ENCODE data around the gene FAHD2A. TPM values are rescaled to one million over a fixed set of nuclear protein-coding genes. Genes with fewer than 3 reads are reported as not detected.
"Not testable (repeated sequence)": the region's sequence is repeated elsewhere in the genome, so short reads cannot be mapped to it uniquely, and the experiment has no call there.

The FAHD2A gene
- total RNA-seq, 3 donors from 2014 or later: 19.3 to 50.1 (median 24.3) TPM

- H3K4me3 ChIP-seq; H3K27ac ChIP-seq; H3K4me1 ChIP-seq; H3K9me3 ChIP-seq; H3K27me3 ChIP-seq; intact Hi-C loops (cut with DNase I; ENCODE audit: low total_unique reads); DNase-seq (ENCODE audit: low spot score in 2 of 2); H3K36me3 ChIP-seq: not testable (repeated sequence)
Observed at GRCh38 chr2:95427196-95427867, 24.8 kb downstream of the FAHD2A start.

GRCh38 chr2:95429748-95430467 is 27.4 kb downstream of the FAHD2A start:
- H3K27ac ChIP-seq; intact Hi-C loops (cut with DNase I; ENCODE audit: low total_unique reads); H3K27me3 ChIP-seq; H3K36me3 ChIP-seq; DNase-seq (ENCODE audit: low spot score in 2 of 2); H3K4me3 ChIP-seq; H3K4me1 ChIP-seq; H3K9me3 ChIP-seq: not testable (repeated sequence)

- intact Hi-C loops (cut with DNase I; ENCODE audit: low total_unique reads); DNase-seq (ENCODE audit: low spot score in 2 of 2); H3K36me3 ChIP-seq; H3K9me3 ChIP-seq; H3K4me1 ChIP-seq; H3K27me3 ChIP-seq; H3K4me3 ChIP-seq; H3K27ac ChIP-seq: not testable (repeated sequence)
Observed at GRCh38 chr2:95433373-95433772, 30.9 kb downstream of the FAHD2A start.

GRCh38 chr2:95433973-95434372 is 31.5 kb downstream of the FAHD2A start:
- H3K4me1 ChIP-seq; DNase-seq (ENCODE audit: low spot score in 2 of 2); intact Hi-C loops (cut with DNase I; ENCODE audit: low total_unique reads); H3K27me3 ChIP-seq; H3K4me3 ChIP-seq; H3K9me3 ChIP-seq; H3K36me3 ChIP-seq: not testable (repeated sequence)
- H3K27ac ChIP-seq: peak overlapping the region in 1 of 2 donors; percentile 19

DNA sequence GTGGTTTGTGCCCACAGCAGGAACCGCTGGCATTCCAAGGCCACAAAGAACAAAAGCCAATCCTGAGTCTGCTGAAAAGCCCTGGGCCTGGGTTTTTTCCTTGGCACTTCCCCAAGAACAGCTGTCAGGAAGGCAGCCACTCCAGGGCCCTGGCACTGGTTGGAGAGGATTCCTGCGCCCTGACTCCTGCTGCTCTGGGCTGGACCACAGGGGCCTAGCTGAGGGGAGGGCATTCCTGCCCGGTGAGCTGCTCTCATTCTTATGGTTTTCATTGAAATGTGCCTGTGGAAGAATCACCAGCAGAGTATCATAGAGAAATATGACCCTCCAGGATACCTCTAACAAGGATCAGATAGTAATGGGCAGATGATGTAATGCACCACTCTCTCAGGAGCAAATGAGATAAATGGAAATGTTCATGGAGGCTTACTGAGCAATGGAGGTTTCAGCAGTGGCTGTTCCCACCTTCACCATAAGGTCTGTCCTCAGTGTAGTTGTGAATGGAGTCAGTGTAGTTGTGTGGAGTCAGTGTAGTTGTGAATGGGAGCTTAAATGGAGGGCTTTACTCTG is 32.1 kb downstream of the FAHD2A start:
- peak; percentile 65 to 85 for DNase-seq (ENCODE audit: low spot score in 2 of 2)
- H3K36me3 ChIP-seq; intact Hi-C loops (cut with DNase I; ENCODE audit: low total_unique reads); H3K27me3 ChIP-seq; H3K27ac ChIP-seq; H3K4me3 ChIP-seq; H3K4me1 ChIP-seq; H3K9me3 ChIP-seq: not testable (repeated sequence)

DNA sequence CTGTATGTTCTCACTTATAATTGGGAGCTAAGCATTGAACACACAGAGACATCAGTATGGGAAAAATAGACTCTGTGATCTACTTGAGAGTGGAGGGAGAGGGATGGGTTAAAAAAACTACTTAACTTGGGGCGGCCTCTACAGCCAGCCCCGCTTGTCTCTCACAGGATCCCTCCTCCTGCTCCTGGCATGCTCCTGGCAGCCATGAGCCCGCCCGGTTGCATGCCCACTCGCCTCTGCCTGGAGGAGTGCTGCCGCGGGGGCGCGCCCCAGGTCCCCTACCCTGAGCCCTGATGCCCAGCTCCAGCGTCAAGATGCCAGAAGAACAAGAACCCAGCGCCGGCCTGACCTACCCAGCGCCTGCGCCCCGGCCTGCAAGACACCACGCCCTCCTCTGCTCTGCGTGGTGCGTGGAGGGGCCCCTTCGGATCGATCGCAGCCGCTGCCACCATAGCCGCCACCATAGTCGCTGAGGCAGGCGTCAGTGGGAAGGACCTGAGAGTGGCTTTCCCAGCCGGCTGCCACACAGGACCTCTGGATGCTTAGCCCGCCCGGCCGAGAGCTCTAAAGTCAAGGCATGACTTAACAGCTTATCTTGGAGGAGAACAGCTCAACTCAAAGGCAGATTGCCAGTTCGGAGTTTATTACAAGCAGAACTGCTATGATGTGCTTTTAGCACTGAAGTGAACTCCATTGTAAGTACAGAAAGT is 32.8 kb downstream of the FAHD2A start:
- DNase-seq (ENCODE audit: low spot score in 2 of 2); H3K4me1 ChIP-seq; H3K27me3 ChIP-seq; intact Hi-C loops (cut with DNase I; ENCODE audit: low total_unique reads); H3K27ac ChIP-seq; H3K4me3 ChIP-seq; H3K36me3 ChIP-seq; H3K9me3 ChIP-seq: not testable (repeated sequence)

GRCh38 chr2:95435872-95436209 is 33.3 kb downstream of the FAHD2A start:
- DNase-seq (ENCODE audit: low spot score in 2 of 2); H3K36me3 ChIP-seq; H3K4me3 ChIP-seq; intact Hi-C loops (cut with DNase I; ENCODE audit: low total_unique reads); H3K9me3 ChIP-seq; H3K4me1 ChIP-seq; H3K27ac ChIP-seq; H3K27me3 ChIP-seq: not testable (repeated sequence)

DNA sequence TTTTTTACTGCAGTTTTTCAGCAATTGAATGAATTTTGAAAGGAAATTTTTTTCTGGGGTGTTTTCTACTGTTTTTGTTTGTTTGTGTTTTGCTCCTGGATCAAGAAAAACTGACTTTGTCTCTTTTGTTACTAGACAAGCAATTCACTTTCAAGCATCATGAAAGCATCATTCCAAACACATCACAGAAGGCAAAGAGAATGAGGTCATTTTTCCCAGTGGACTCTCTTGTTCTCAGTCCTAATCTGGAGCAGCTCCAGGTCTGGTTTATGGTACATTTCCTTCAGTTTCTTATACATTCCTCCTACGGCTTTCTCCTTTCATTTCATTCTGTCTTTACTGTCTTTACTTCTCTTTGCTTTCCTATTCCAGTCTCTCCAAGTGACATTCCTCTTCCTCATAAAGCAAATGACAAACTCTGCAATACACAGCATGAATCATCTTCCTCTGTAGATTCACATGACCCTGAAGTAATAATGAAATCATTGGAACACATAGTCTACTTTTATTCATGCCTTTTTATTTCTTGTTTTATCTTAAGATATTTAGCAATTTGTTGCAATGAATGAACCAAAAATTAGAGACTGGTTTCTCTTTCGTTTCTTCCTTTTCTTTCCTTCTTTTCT is 40.1 kb downstream of the FAHD2A start:
- intact Hi-C loops (cut with DNase I; ENCODE audit: low total_unique reads); H3K9me3 ChIP-seq; H3K36me3 ChIP-seq; H3K4me1 ChIP-seq; DNase-seq (ENCODE audit: low spot score in 2 of 2); H3K4me3 ChIP-seq; H3K27me3 ChIP-seq; H3K27ac ChIP-seq: not testable (repeated sequence)

GRCh38 chr2:95445317-95445716 is 42.8 kb downstream of the FAHD2A start:
- H3K36me3 ChIP-seq; H3K4me1 ChIP-seq; H3K27ac ChIP-seq; H3K9me3 ChIP-seq; DNase-seq (ENCODE audit: low spot score in 2 of 2); H3K27me3 ChIP-seq; H3K4me3 ChIP-seq; intact Hi-C loops (cut with DNase I; ENCODE audit: low total_unique reads): not testable (repeated sequence)

DNA sequence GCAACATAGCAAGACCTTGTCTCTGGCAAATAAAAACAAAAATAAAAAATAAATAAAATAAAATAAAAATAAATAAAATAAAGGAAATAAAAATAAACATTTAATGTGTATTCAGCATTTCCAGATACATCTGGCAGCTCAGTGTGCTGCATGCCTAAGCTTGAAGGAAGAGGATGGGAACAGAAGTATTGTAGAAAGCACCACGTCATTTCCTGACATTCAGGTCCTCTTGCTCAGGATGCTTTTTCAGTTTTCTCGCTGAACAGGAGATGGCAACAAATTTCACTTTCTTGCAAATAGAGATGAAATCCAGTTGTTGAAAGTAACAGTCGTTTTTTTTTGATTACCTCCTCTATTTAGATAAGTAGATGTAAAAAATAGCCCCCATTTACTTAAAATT is 60.8 kb downstream of the FAHD2A start:
- DNase-seq (ENCODE audit: low spot score in 2 of 2); H3K4me3 ChIP-seq: not testable (repeated sequence)

More for the DNA sequence above, 60.8 kb downstream of the FAHD2A start:
- H3K36me3 ChIP-seq; intact Hi-C loops (cut with DNase I; ENCODE audit: low total_unique reads); H3K27ac ChIP-seq; H3K9me3 ChIP-seq; H3K4me1 ChIP-seq; H3K27me3 ChIP-seq: not testable (repeated sequence)
